ENCODE data around the gene CORO2B. TPM values are rescaled to one million over a fixed set of nuclear protein-coding genes. Genes with fewer than 3 reads are reported as not detected.

CORO2B gene
- total and polyA plus RNA-seq, 8 donors, result 3.0 to 27.7 (median 21.0) TPM

DNA sequence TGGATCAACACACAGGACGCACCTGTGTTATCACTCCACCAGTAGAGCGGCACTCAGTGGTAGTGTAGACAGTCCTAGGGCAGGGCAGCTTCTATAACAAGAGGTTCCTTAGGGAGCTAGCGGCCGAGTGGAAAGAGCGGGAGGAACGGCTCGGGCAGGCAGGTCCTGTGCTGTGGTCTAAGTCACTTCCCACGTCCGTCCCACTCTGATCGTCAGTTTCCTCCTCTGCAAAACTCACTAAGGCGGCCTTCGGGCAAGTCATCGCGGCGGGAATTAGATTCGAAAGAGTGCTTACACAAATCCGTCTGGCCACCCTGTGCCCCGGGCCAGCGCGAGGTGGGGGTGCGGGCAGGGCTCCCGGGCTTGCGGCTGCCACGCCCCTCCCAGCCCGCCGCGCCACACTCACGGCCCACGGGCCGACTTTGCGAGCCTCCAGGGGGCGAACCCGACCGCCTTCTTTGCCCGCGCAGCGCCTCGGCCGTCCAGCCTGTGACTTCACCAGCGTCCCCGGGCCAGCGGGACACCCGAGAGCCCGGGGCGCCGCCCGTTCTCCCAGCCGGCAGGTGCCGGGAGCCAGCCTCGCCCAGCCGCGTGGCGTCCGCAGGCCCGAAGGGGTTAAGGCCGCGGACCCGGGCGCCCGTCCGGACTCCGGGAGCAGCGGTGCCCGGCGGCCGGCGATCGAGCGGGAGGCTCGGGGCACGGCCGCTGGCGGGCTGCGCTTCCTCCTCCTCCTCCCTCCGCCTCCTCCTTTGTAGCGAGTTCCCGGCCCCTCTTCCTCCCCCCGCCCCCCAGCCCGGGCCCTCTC, 416 bp upstream of the CORO2B start:
- ATAC-seq, result peak; percentile 67
- Histone ChIP-seq H3K9me3 (no peaks in the 10 kb centered on the region), H3K4me1 (peaks cover 6 to 22% of the 10 kb centered on the region in 2 donors), H3K36me3 (no peaks in the 10 kb centered on the region), H3K27ac (peak overlapping the region; percentile 18 to 69), H3K4me3 (peak overlapping the region; percentile 44 to 45), H3K27me3 (peaks cover 9 to 77% of the 10 kb centered on the region in 2 donors)
- peak; percentile 55 to 88 (median 81) for DNase-seq
- intact Hi-C loops (cut with DNase I), result no loop called here
- TF ChIP-seq, protein P1, sequence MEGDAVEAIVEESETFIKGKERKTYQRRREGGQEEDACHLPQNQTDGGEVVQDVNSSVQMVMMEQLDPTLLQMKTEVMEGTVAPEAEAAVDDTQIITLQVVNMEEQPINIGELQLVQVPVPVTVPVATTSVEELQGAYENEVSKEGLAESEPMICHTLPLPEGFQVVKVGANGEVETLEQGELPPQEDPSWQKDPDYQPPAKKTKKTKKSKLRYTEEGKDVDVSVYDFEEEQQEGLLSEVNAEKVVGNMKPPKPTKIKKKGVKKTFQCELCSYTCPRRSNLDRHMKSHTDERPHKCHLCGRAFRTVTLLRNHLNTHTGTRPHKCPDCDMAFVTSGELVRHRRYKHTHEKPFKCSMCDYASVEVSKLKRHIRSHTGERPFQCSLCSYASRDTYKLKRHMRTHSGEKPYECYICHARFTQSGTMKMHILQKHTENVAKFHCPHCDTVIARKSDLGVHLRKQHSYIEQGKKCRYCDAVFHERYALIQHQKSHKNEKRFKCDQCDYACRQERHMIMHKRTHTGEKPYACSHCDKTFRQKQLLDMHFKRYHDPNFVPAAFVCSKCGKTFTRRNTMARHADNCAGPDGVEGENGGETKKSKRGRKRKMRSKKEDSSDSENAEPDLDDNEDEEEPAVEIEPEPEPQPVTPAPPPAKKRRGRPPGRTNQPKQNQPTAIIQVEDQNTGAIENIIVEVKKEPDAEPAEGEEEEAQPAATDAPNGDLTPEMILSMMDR (IDR thresholded peaks at IDR 0.05), result peak; percentile 41

DNA sequence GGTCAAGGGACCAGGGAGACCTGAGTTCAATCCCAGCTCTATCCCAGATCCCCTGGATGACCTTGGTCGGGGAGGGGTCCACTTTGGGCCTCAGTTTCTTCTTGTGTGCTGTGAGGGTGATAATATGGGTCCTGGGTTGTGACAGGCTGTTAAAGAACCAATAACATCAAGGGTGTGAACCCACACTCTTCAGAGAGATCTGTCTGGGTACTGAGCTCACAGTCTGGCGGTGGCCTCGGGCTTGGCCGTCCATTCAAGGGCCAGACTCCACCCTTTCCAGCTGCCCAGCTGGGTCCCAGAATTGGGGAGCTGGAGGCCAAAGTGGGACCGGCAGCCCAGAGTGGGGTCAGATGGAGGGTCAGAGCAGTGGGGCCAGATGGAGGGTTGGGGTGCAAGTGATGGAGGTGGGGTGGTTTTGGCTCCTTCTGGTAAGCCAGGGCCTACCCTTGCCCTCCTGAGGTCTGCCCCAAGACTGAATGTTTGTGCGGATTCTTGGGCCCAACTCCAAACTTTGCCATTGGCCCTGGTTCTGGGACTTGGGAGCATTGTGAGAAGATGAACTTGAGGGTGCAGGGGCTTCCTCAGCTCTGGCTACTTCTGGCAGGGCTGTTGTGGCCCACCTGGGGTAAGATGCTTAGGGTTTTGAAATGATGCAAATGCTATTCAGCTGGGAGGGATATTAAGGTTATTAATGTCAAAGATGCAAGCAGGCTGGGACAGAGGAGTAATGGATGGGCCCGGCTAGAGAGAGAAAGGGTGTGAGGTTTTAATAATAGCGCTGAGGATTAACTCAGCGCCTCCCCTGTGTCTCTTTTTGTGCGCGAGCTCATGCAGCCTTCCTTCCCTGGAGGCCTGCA, 1.5 kb downstream of the CORO2B start:
- intact Hi-C loops (cut with DNase I), result no loop called here
- no peak overlapping the region for H3K27ac ChIP-seq
- peaks cover 9 to 61% of the 10 kb centered on the region in 2 donors for H3K27me3 ChIP-seq
- no peaks in the 10 kb centered on the region for H3K36me3 ChIP-seq
- no peaks in the 10 kb centered on the region for H3K9me3 ChIP-seq
- DNase-seq (no peak), ATAC-seq (no peak)
- TF ChIP-seq, protein P1 (IDR thresholded peaks at IDR 0.05), result no peak
- H3K4me3 ChIP-seq, result no peak overlapping the region
- peaks cover 6 to 22% of the 10 kb centered on the region in 2 donors for H3K4me1 ChIP-seq

DNA sequence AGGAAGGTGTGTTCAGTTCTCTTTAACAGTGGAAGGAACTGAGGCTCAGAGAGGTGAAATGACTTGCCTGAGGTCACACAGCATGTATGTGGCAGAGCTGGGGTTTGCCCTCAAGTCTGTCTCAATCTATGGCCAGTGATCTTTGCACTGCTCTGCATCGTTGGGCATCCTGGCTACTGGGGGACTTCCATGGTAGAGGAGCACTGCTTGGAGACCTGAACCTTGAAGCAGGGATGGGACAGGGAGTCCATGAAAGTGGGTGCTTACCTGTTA, 2.0 kb downstream of the CORO2B start:
- no peak overlapping the region for H3K27ac ChIP-seq
- intact Hi-C loops (cut with DNase I), result no loop called here
- TF ChIP-seq, protein P1 (IDR thresholded peaks at IDR 0.05), result no peak

DNA sequence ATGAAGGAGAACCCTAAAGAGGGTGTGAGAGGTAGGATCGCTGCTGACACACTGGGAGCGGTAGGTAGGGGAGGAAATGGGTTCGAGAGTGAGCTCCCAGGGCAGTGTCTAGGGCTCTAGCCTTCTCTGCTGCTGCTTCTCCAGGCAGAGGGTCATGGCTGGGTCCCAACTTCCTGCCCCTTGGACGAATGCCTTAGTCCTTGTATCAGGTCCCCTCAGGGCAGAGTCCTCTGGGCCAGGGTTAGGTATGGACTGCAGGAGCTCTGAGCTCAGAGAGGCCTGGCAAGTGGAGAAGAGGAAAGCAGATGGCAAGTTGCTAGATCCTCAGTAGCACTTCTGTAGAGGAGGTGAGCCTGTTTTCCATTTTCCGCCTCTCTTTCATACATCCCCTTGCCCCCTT, 2.9 kb downstream of the CORO2B start:
- intact Hi-C loops (cut with DNase I), result no loop called here
- no peaks in the 10 kb centered on the region for H3K9me3 ChIP-seq
- H3K36me3 ChIP-seq, result no peaks in the 10 kb centered on the region
- H3K27me3 ChIP-seq, result peaks cover 9 to 47% of the 10 kb centered on the region in 2 donors
- H3K4me1 ChIP-seq, result peaks cover 6 to 22% of the 10 kb centered on the region in 2 donors
- ATAC-seq (no peak), DNase-seq (no peak)
- no peak overlapping the region for H3K4me3 ChIP-seq
- H3K27ac ChIP-seq, result no peak overlapping the region
- TF ChIP-seq, protein P1 (IDR thresholded peaks at IDR 0.05), result no peak

More for the DNA sequence above, 2.0 kb downstream of the CORO2B start:
- peaks cover 6 to 22% of the 10 kb centered on the region in 2 donors for H3K4me1 ChIP-seq
- DNase-seq (no peak), ATAC-seq (no peak)
- H3K36me3 ChIP-seq, result no peaks in the 10 kb centered on the region
- H3K27me3 ChIP-seq, result peaks cover 9 to 56% of the 10 kb centered on the region in 2 donors
- H3K9me3 ChIP-seq, result no peaks in the 10 kb centered on the region
- no peak overlapping the region for H3K4me3 ChIP-seq

DNA sequence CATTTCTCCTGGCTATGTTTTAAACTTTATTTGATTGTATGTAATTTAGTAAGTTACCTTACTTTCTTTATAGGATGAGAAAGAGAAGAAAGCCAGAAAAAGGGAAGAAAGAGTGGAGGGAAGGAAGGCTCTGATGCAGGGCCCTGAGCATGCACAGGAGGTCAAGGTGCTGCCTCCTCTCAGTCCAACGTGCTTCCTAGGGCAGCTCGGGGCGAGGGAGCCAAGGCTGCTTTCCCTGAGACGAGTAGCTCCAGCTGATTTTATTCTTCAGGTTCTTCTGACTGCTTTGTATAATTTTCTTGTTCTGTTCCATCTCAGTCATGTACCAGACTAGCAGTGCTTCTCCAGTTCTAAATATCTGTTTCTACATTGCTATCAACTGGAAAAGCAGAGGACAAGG, 3.4 kb downstream of the CORO2B start:
- intact Hi-C loops (cut with DNase I), result no loop called here
- DNase-seq, result no peak
- peaks cover 9 to 42% of the 10 kb centered on the region in 2 donors for H3K27me3 ChIP-seq
- ATAC-seq, result no peak
- no peaks in the 10 kb centered on the region for H3K9me3 ChIP-seq
- TF ChIP-seq, protein P1 (IDR thresholded peaks at IDR 0.05), result no peak
- H3K4me3 ChIP-seq, result no peak overlapping the region
- H3K36me3 ChIP-seq, result no peaks in the 10 kb centered on the region
- H3K27ac ChIP-seq, result no peak overlapping the region
- peaks cover 6 to 17% of the 10 kb centered on the region in 2 donors for H3K4me1 ChIP-seq
